H1 (cell line): ENCODE data around the gene MAFB. TPM values are rescaled to one million over a fixed set of nuclear protein-coding genes. Genes with fewer than 3 reads are reported as not detected.

ENCODE experiments used
- CTCF ChIA-PET: fragments of 300-600 bp; sonication (Branson Sonifier 250); formaldehyde crosslinking; loops from one replicate; lab custom pipeline; 2021; ENCODE audit not compliant: partially characterized antibody; lab: Charles Lee
- POLR2A ChIA-PET: fragments of 300-600 bp; sonication (Branson Sonifier 250); formaldehyde crosslinking; loops from one replicate; lab custom pipeline; 2021; ENCODE audit warnings: inconsistent platforms; ENCODE audit not compliant: partially characterized antibody; lab: Charles Lee
- DNase-seq, 2 experiments: peaks; one replicate each; pipeline versions ENCODE4 v3.0.0 to v3.0.0-alpha.2; 2010 to 2022; ENCODE audit warnings: low spot score in 2 of 2, low read depth in 1 of 2, mixed read lengths in 1 of 2
- FAIRE-seq: peaks from 2 replicates; lab custom pipeline; 2011; peaks lifted over from hg19 to GRCh38; lab: Jason Lieb, UNC
- H2AFZ ChIP-seq: 2 replicates; pipeline ENCODE4 v1.8.1; 2012; ENCODE audit warnings: low read length, inconsistent platforms
- H2AK5ac ChIP-seq: 2 replicates; pipeline ENCODE4 v1.6.1; 2013; ENCODE audit warnings: low read depth, low read length
- H2BK120ac ChIP-seq: replicated peaks from 2 replicates; pipeline ENCODE3; 2013; ENCODE audit warnings: low read depth, low read length, inconsistent platforms
- H2BK12ac ChIP-seq: 2 replicates; pipeline ENCODE4 v1.6.1; 2013; ENCODE audit warnings: low read depth, low read length
- H2BK15ac ChIP-seq: 2 replicates; pipeline ENCODE4 v1.6.1; 2013; ENCODE audit warnings: low read length
- H2BK20ac ChIP-seq: 2 replicates; pipeline ENCODE4 v1.6.1; 2013; ENCODE audit warnings: low read length
- H2BK5ac ChIP-seq: 2 replicates; pipeline ENCODE4 v1.6.1; 2013; ENCODE audit warnings: low read depth, low read length
- H3K14ac ChIP-seq: 2 replicates; pipeline ENCODE4 v1.6.1; 2013; ENCODE audit warnings: inconsistent platforms; ENCODE audit not compliant: insufficient read length
- H3K18ac ChIP-seq: 2 replicates; pipeline ENCODE4 v1.6.1; 2013; ENCODE audit warnings: low read length; ENCODE audit errors: extremely low read depth
- H3K23ac ChIP-seq: 2 replicates; pipeline ENCODE4 v1.6.1; 2013; ENCODE audit warnings: inconsistent platforms; ENCODE audit not compliant: insufficient read length
- H3K23me2 ChIP-seq: 2 replicates; pipeline ENCODE4 v1.6.1; 2013; ENCODE audit warnings: low read depth, low read length
- H3K27ac ChIP-seq: 2 replicates; pipeline ENCODE4 v1.6.1; 2011; ENCODE audit warnings: low read depth, low read length, inconsistent platforms
- H3K27me3 ChIP-seq, 4 experiments: replicated peaks in 1 of 4; 1 replicate in 1 of 4; 2 replicates in 3 of 4; pipeline versions ENCODE4 v1.6.1 to v1.8.1; 2011 to 2013; ENCODE audit warnings: low read length in 3 of 4, mild to moderate bottlenecking in 3 of 4, inconsistent platforms in 2 of 4, mixed read lengths in 2 of 4, moderate library complexity in 1 of 4; ENCODE audit not compliant: control insufficient read depth in 3 of 4, insufficient read depth in 3 of 4; ENCODE audit errors: extremely low read depth in 1 of 4
- H3K36me3 ChIP-seq, 4 experiments: 2 replicates each; pipeline versions ENCODE4 v1.6.1 to v1.8.1; 2011 to 2013; ENCODE audit warnings: mild to moderate bottlenecking in 4 of 4, low read length in 3 of 4, moderate library complexity in 2 of 4, control low read depth in 1 of 4, inconsistent platforms in 1 of 4; ENCODE audit not compliant: insufficient read depth in 4 of 4, control insufficient read depth in 2 of 4
- H3K4ac ChIP-seq: replicated peaks from 2 replicates; pipeline ENCODE3; 2013; ENCODE audit warnings: low read length, low read depth, mixed read lengths, inconsistent platforms; ENCODE audit not compliant: insufficient read length
- H3K4me1 ChIP-seq, 4 experiments: replicated peaks in 1 of 4; 1 replicate in 1 of 4; 2 replicates in 3 of 4; pipeline versions ENCODE4 v1.6.1 to v1.8.1; 2011 to 2013; ENCODE audit warnings: low read length in 3 of 4, inconsistent platforms in 2 of 4, mixed read lengths in 1 of 4; ENCODE audit not compliant: insufficient read depth in 4 of 4, control insufficient read depth in 3 of 4
- H3K4me2 ChIP-seq, 2 experiments: 2 replicates each; pipeline versions ENCODE4 v1.6.1 to v1.8.1; 2011 to 2013; ENCODE audit warnings: low read depth in 2 of 2, low read length in 2 of 2, control low read depth in 1 of 2, inconsistent platforms in 1 of 2, mild to moderate bottlenecking in 1 of 2; ENCODE audit not compliant: insufficient read depth in 1 of 2
- H3K4me3 ChIP-seq, 4 experiments: fragments of 200-600, 300-600 bp in 1 of 4; sonication (generic), shearing (Covaris generic), sonication (Bioruptor Twin) in 1 of 4; 2 replicates each; pipeline versions ENCODE4 v1.5.1 to v1.8.1; 2011 to 2016; ENCODE audit warnings: low read length in 4 of 4, low read depth in 3 of 4, control low read depth in 2 of 4, inconsistent platforms in 2 of 4, mild to moderate bottlenecking in 2 of 4, mixed read lengths in 1 of 4, moderate library complexity in 1 of 4; ENCODE audit not compliant: insufficient read depth in 2 of 4; ENCODE audit errors: extremely low read depth in 1 of 4
- H3K56ac ChIP-seq: replicated peaks from 2 replicates; pipeline ENCODE3; 2013; ENCODE audit warnings: low read depth, mild to moderate bottlenecking, mixed read lengths, low read length, inconsistent platforms; ENCODE audit not compliant: insufficient read length
- H3K79me1 ChIP-seq: 2 replicates; pipeline ENCODE4 v1.6.1; 2013; ENCODE audit warnings: low read depth, low read length, control low read depth
- H3K79me2 ChIP-seq, 2 experiments: 2 replicates each; pipeline versions ENCODE4 v1.6.1 to v1.8.1; 2012 to 2013; ENCODE audit warnings: low read length in 2 of 2, mild to moderate bottlenecking in 2 of 2, inconsistent platforms in 1 of 2; ENCODE audit not compliant: insufficient read depth in 2 of 2, control insufficient read depth in 1 of 2
- H3K9ac ChIP-seq, 4 experiments: replicated peaks in 1 of 4; 1 replicate in 1 of 4; 2 replicates in 3 of 4; pipeline versions ENCODE4 v1.6.1 to v1.8.1; 2011 to 2013; ENCODE audit warnings: low read depth in 3 of 4, low read length in 3 of 4, control low read depth in 2 of 4, mild to moderate bottlenecking in 2 of 4, moderate library complexity in 2 of 4, inconsistent platforms in 1 of 4; ENCODE audit errors: extremely low read depth in 1 of 4
- H3K9me3 ChIP-seq, 2 experiments: 2 replicates each; pipeline versions ENCODE4 v1.6.1 to v1.8.1; 2012 to 2013; ENCODE audit warnings: mild to moderate bottlenecking in 2 of 2, moderate library complexity in 2 of 2, control low read depth in 1 of 2, inconsistent platforms in 1 of 2, low read depth in 1 of 2, low read length in 1 of 2, mixed read lengths in 1 of 2; ENCODE audit not compliant: insufficient read depth in 2 of 2
- H4K20me1 ChIP-seq, 2 experiments: replicated peaks in 1 of 2; 2 replicates each; pipeline versions ENCODE3 to v1.8.1; 2011 to 2013; ENCODE audit warnings: inconsistent platforms in 2 of 2, low read length in 2 of 2, mild to moderate bottlenecking in 1 of 2; ENCODE audit not compliant: insufficient read depth in 2 of 2, control insufficient read depth in 1 of 2
- H4K5ac ChIP-seq: 2 replicates; pipeline ENCODE4 v1.6.1; 2013; ENCODE audit warnings: low read length, low read depth, mixed read lengths, inconsistent platforms; ENCODE audit not compliant: insufficient read length
- H4K8ac ChIP-seq: 2 replicates; pipeline ENCODE4 v1.8.0; 2013; ENCODE audit warnings: mild to moderate bottlenecking, moderate library complexity, low read length, inconsistent platforms; ENCODE audit not compliant: insufficient read depth; ENCODE audit errors: extremely low read depth
- H4K91ac ChIP-seq: replicated peaks from 2 replicates; pipeline ENCODE3; 2013; ENCODE audit warnings: low read length, mixed read lengths, inconsistent platforms; ENCODE audit not compliant: insufficient read length
- BCL11A ChIP-seq, 2 experiments: IDR thresholded peaks; one replicate each; pipeline ENCODE4 v1.6.1; 2011; ENCODE audit warnings: low read depth in 2 of 2, low read length in 2 of 2, mild to moderate bottlenecking in 2 of 2
- CEBPB ChIP-seq: IDR thresholded peaks from 2 replicates; pipeline ENCODE4 v1.6.1; 2012; ENCODE audit warnings: low read depth, low read length
- EGR1 ChIP-seq: IDR thresholded peaks from 2 replicates; pipeline ENCODE4 v1.6.1; 2011; ENCODE audit warnings: low read depth, low read length, borderline replicate concordance
- POU5F1 ChIP-seq: IDR thresholded peaks from 2 replicates; pipeline ENCODE4 v1.6.1; 2011; ENCODE audit warnings: low read depth, mild to moderate bottlenecking, low read length, moderate library complexity
- RNF2 ChIP-seq: fragments of 200-900, 300-1000 bp; sonication (generic); IDR thresholded peaks from 2 replicates; pipeline ENCODE4 v1.7.1; 2016; ENCODE audit warnings: borderline replicate concordance, low read depth, mild to moderate bottlenecking, antibody characterized with exemption, low read length; ENCODE audit not compliant: poor library complexity, severe bottlenecking; ENCODE audit errors: missing control alignments
- SIN3A ChIP-seq, 2 experiments: IDR thresholded peaks in 1 of 2; conservative IDR thresholded peaks in 1 of 2; 2 replicates each; pipeline ENCODE4 v1.6.1; 2011 to 2012; ENCODE audit warnings: low read length in 2 of 2, improper control_type of control experiment in 1 of 2, low read depth in 1 of 2, mild to moderate bottlenecking in 1 of 2
- SP4 ChIP-seq: IDR thresholded peaks from 2 replicates; pipeline ENCODE4 v1.6.1; 2012; ENCODE audit warnings: low read length, inconsistent platforms
- TAF1 ChIP-seq: IDR thresholded peaks from 2 replicates; pipeline ENCODE4 v1.6.1; 2011; ENCODE audit warnings: mild to moderate bottlenecking, low read depth, low read length
- TAF7 ChIP-seq: optimal IDR thresholded peaks from 2 replicates; pipeline ENCODE3; 2011; ENCODE audit warnings: low read depth, mild to moderate bottlenecking, inconsistent platforms, low read length, moderate library complexity, borderline replicate concordance
- USF2 ChIP-seq: IDR thresholded peaks from 2 replicates; pipeline ENCODE4 v1.6.1; 2011; ENCODE audit warnings: low read length, improper control_type of control experiment
- polyA plus RNA-seq, 7 experiments: library from polyadenylated mRNA; depleted of rRNA in 3 of 7; stranded (reverse) in 5 of 7; unstranded in 2 of 7; fragments of >200 nt in 5 of 7; fragments of 200-250 nt in 2 of 7; gene quantifications; 1 replicate in 5 of 7; 2 replicates in 1 of 7; 4 replicates in 1 of 7; pipeline versions ENCODE4 v1.2.1 to v1.2.3, GENCODE V29; 2011 to 2013; ENCODE audit warnings: missing spikeins in 2 of 7, mixed read lengths in 2 of 7
- total RNA-seq: library from RNA; stranded (reverse); fragmentation: NEBNext Ultra II Directional; extraction: Animal tissue kit (Norgen Biotek cat#: 25700); gene quantifications from 2 replicates; pipeline ENCODE4 v1.2.1, GENCODE V29; 2021
- TF ChIP-seq, protein P1 (sequence below): IDR thresholded peaks from 2 replicates; pipeline ENCODE4 v1.6.1; 2012; ENCODE audit warnings: inconsistent platforms

The MAFB gene
- total and polyA plus RNA-seq, 2 of the 8 experiments (the other 6 are each of a cell fraction or from before 2014, with no cell fraction given), result 0.83 to 1.8 TPM

GRCh38 chr20:40698744-40699143, 9.7 kb upstream of the MAFB start:
- H3K79me1 ChIP-seq, result no peaks in the 10 kb centered on the region
- TF ChIP-seq SP4 (no peak), EGR1 (no peak), TAF1 (no peak), TAF7 (no peak), CEBPB (no peak), RNF2 (no peak), BCL11A (IDR thresholded peaks at IDR 0.05; ENCODE audit: low read depth in 2 of 2, low read length in 2 of 2) (no peak), USF2 (no peak), SIN3A (conservative IDR thresholded peaks at IDR 0.05 in 1 of 2, IDR thresholded peaks at IDR 0.05 in 1 of 2; ENCODE audit: low read depth in 1 of 2, low read length in 2 of 2) (no peak), POU5F1 (no peak)
- TF ChIP-seq, protein P1, sequence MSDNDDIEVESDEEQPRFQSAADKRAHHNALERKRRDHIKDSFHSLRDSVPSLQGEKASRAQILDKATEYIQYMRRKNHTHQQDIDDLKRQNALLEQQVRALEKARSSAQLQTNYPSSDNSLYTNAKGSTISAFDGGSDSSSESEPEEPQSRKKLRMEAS, result no peak

More at GRCh38 chr20:40698744-40699143, 9.7 kb upstream of the MAFB start:
- H3K27ac ChIP-seq, result no peak overlapping the region
- H4K8ac ChIP-seq, result no peak overlapping the region
- no peaks in the 10 kb centered on the region for H3K36me3 ChIP-seq
- no peak overlapping the region for H2BK12ac ChIP-seq
- H3K4ac ChIP-seq, result no peak overlapping the region
- H2BK15ac ChIP-seq, result no peak overlapping the region
- no peak overlapping the region for H3K4me2 ChIP-seq
- ChIA-PET POLR2A (no interaction called here), CTCF (no interaction called here)
- no peaks in the 10 kb centered on the region for H3K4me1 ChIP-seq
- no peak overlapping the region for H2AFZ ChIP-seq
- DNase-seq (no peak), FAIRE-seq (no peak)
- no peak overlapping the region for H2AK5ac ChIP-seq
- H3K23me2 ChIP-seq, result no peaks in the 10 kb centered on the region
- no peak overlapping the region for H2BK20ac ChIP-seq
- H3K79me2 ChIP-seq, result no peaks in the 10 kb centered on the region
- no peak overlapping the region for H3K14ac ChIP-seq
- no peak overlapping the region for H2BK120ac ChIP-seq
- H2BK5ac ChIP-seq, result no peak overlapping the region
- H3K27me3 ChIP-seq, result peaks cover 14 to 41% (median 29%) of the 10 kb centered on the region in 4 experiments
- H4K91ac ChIP-seq, result no peak overlapping the region
- H3K56ac ChIP-seq, result no peak overlapping the region
- H3K9ac ChIP-seq, result no peak overlapping the region
- H3K18ac ChIP-seq, result no peak overlapping the region
- no peak overlapping the region for H4K5ac ChIP-seq
- no peaks in the 10 kb centered on the region for H4K20me1 ChIP-seq
- no peak overlapping the region for H3K23ac ChIP-seq
- H3K9me3 ChIP-seq, result peaks cover 0 to 10% of the 10 kb centered on the region in 2 experiments; a peak in 2 of 4 replicates
- no peak overlapping the region for H3K4me3 ChIP-seq
